Measurements from ENCODE around the gene TMCC1.

TMCC1 gene

GRCh38 chr3:129602309-129602708, 291.2 kb downstream of the TMCC1 start:
- H2AFZ ChIP-seq (ENCODE audit: low read depth) = no peak overlapping the region
- no peak overlapping the region for H3K4me2 ChIP-seq
- no peaks in the 10 kb centered on the region for H3K36me3 ChIP-seq (ENCODE audit: insufficient read depth)
- TF ChIP-seq CTCF (conservative IDR thresholded peaks at IDR 0.05; ENCODE audit: low read depth, low read length) = no peak
- no peak overlapping the region for H3K9ac ChIP-seq
- no peak overlapping the region for H3K27ac ChIP-seq
- no peaks in the 10 kb centered on the region; the same call in 1 of the 2 replicates for H3K79me2 ChIP-seq (ENCODE audit: insufficient read depth, low read depth)
- H4K20me1 ChIP-seq (ENCODE audit: insufficient read depth) = no peaks in the 10 kb centered on the region
- no peak overlapping the region for H3K4me3 ChIP-seq (IDR thresholded peaks at IDR 0.05; ENCODE audit: insufficient read depth, low read depth, low read length)
- H3K27me3 ChIP-seq (ENCODE audit: insufficient read depth, low read depth) = no peaks in the 10 kb centered on the region
- H3K4me1 ChIP-seq (ENCODE audit: low read depth, poor library complexity, severe bottlenecking) = peaks cover 14% of the 10 kb centered on the region

- Histone ChIP-seq H2AFZ (ENCODE audit: low read depth) (no peak overlapping the region), H3K4me2 (no peak overlapping the region), H3K27ac (no peak overlapping the region), H3K79me2 (ENCODE audit: insufficient read depth, low read depth) (no peaks in the 10 kb centered on the region; the same call in 1 of the 2 replicates), H4K20me1 (ENCODE audit: insufficient read depth) (no peaks in the 10 kb centered on the region), H3K4me3 (IDR thresholded peaks at IDR 0.05; ENCODE audit: insufficient read depth, low read depth, low read length) (no peak overlapping the region), H3K27me3 (ENCODE audit: insufficient read depth, low read depth) (no peaks in the 10 kb centered on the region), H3K4me1 (ENCODE audit: low read depth, poor library complexity, severe bottlenecking) (peaks cover 14% of the 10 kb centered on the region), H3K36me3 (ENCODE audit: insufficient read depth) (no peaks in the 10 kb centered on the region), H3K9ac (no peak overlapping the region)
- TF ChIP-seq CTCF (conservative IDR thresholded peaks at IDR 0.05; ENCODE audit: low read depth, low read length) = no peak
Observed at GRCh38 chr3:129601713-129602112, 291.8 kb downstream of the TMCC1 start.

DNA sequence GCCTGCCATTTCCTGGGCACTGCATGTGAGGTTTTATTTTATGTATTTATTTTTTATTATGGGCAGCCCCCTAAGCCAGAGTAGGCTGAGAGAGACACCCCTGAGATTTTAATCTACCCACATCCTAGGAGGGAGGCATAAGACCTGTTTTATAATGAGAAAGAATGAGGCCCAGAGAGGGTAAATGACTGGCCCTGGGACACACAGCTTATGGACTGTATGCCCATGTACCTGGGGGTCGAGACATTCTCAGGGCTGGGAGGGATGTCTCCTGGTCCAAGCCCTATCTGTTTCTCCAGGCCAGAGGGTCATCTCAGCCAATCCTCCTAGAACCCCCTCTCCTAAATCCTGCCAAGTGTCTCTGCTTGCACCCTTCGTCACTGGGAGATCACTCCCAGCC, 293.2 kb downstream of the TMCC1 start:
- H3K9ac ChIP-seq = no peak overlapping the region
- H3K27ac ChIP-seq = no peak overlapping the region
- no peak overlapping the region for H3K4me3 ChIP-seq (IDR thresholded peaks at IDR 0.05; ENCODE audit: insufficient read depth, low read depth, low read length)
- H3K4me1 ChIP-seq (ENCODE audit: low read depth, poor library complexity, severe bottlenecking) = peaks cover 7% of the 10 kb centered on the region
- H2AFZ ChIP-seq (ENCODE audit: low read depth) = no peak overlapping the region
- H3K79me2 ChIP-seq (ENCODE audit: insufficient read depth, low read depth) = no peaks in the 10 kb centered on the region; the same call in 1 of the 2 replicates
- H3K36me3 ChIP-seq (ENCODE audit: insufficient read depth) = no peaks in the 10 kb centered on the region
- no peak overlapping the region for H3K4me2 ChIP-seq
- no peaks in the 10 kb centered on the region for H3K27me3 ChIP-seq (ENCODE audit: insufficient read depth, low read depth)
- TF ChIP-seq CTCF (conservative IDR thresholded peaks at IDR 0.05; ENCODE audit: low read depth, low read length) = no peak
- H4K20me1 ChIP-seq (ENCODE audit: insufficient read depth) = no peaks in the 10 kb centered on the region

DNA sequence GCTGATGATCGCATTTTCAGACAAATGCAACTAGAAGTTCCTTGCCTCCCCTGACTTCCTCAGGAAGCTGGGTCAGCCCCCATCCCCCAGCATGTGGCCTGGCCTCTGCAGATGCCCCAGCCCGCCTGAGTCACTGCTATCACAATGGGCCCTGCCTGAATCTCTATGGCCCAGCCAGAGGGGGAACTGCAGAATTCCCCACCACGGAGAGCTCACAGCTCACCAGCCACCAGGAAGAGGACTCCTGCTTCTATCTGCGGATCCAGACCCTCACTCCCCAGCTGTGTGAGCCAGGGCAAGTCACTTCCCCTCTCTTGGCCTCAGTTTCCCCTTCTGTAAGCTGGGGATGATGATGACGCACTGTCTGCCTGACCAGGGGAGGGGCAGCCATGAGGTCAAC, 293.9 kb downstream of the TMCC1 start:
- Histone ChIP-seq H3K4me3 (IDR thresholded peaks at IDR 0.05; ENCODE audit: insufficient read depth, low read depth, low read length) (no peak overlapping the region), H3K27ac (no peak overlapping the region), H3K4me2 (no peak overlapping the region), H3K27me3 (ENCODE audit: insufficient read depth, low read depth) (no peaks in the 10 kb centered on the region), H3K9ac (no peak overlapping the region), H3K4me1 (ENCODE audit: low read depth, poor library complexity, severe bottlenecking) (peaks cover 3% of the 10 kb centered on the region), H2AFZ (ENCODE audit: low read depth) (no peak overlapping the region), H4K20me1 (ENCODE audit: insufficient read depth) (no peaks in the 10 kb centered on the region), H3K79me2 (ENCODE audit: insufficient read depth, low read depth) (no peaks in the 10 kb centered on the region; the same call in 1 of the 2 replicates), H3K36me3 (ENCODE audit: insufficient read depth) (no peaks in the 10 kb centered on the region)
- no peak for TF ChIP-seq CTCF (conservative IDR thresholded peaks at IDR 0.05; ENCODE audit: low read depth, low read length)

Data from KMS-11 (cell line).